SK-N-DZ (cell line): ENCODE measurements around the gene ZNF584. TPM values are rescaled to one million over a fixed set of nuclear protein-coding genes. Genes with fewer than 3 reads are reported as not detected.
"Not testable (repeated sequence)": the region's sequence is repeated elsewhere in the genome, so short reads cannot be mapped to it uniquely, and the experiment has no call there.

Experiments
- DNase-seq: peaks from one replicate; pipeline ENCODE4 v3.0.0-alpha.2; 2015; ENCODE audit warnings: low spot score
- polyA plus RNA-seq, 2 experiments: library from polyadenylated mRNA; depleted of rRNA; stranded (reverse); fragments of >200 nt; gene quantifications; 2 replicates each; pipeline ENCODE4 v1.2.3, GENCODE V29; 2014

ZNF584 gene
- 3.6 and 7.2 TPM in 2 replicates for polyA plus RNA-seq (2014; cell fraction: cytosol; rRNA removed)
- 1.8 and 9.7 TPM in 2 replicates for polyA plus RNA-seq (2014; cell fraction: nucleus; rRNA removed)

- peak; percentile 89 for DNase-seq
These were observed at the start of gene ZNF584 for GRCh38 chr19:58408152-58409009. Gene ZNF584 (plus strand): TSS chr19:58408649. CDS start chr19:58409148, 499 bp downstream.

- peak; percentile 50 for DNase-seq
These were observed 46.6 kb upstream of the ZNF584 start for GRCh38 chr19:58361900-58362271.

- peak; percentile 92 for DNase-seq
These were observed 46.0 kb upstream of the ZNF584 start, which contains the start of gene ZNF497 for GRCh38 chr19:58362272-58362994. Gene ZNF497 (minus strand): TSS chr19:58362751. CDS start chr19:58357635, 5,116 bp downstream.

GRCh38 chr19:58364146-58364545 lies 44.3 kb upstream of the ZNF584 start:
- DNase-seq: no peak

GRCh38 chr19:58366585-58367430 lies 41.6 kb upstream of the ZNF584 start:
- DNase-seq: no peak

GRCh38 chr19:58367698-58368454 lies 40.6 kb upstream of the ZNF584 start:
- DNase-seq: no peak

GRCh38 chr19:58368561-58369360 lies 39.7 kb upstream of the ZNF584 start:
- no peak for DNase-seq

GRCh38 chr19:58372311-58373133 lies 35.9 kb upstream of the ZNF584 start:
- DNase-seq: no peak

GRCh38 chr19:58374200-58374599 lies 34.2 kb upstream of the ZNF584 start:
- DNase-seq: no peak

- DNase-seq: not testable (repeated sequence)
These were observed 31.7 kb upstream of the ZNF584 start for GRCh38 chr19:58376724-58377123.

- no peak for DNase-seq
These were observed 29.2 kb upstream of the ZNF584 start for GRCh38 chr19:58379246-58379645.

GRCh38 chr19:58380037-58380661 lies 28.3 kb upstream of the ZNF584 start:
- no peak for DNase-seq

- DNase-seq: peak; percentile 99
These were observed 27.6 kb upstream of the ZNF584 start, which contains the start of gene ZNF837 for GRCh38 chr19:58380662-58381459. Gene ZNF837 (minus strand): TSS chr19:58381030. CDS start chr19:58369332, 11,698 bp downstream.

GRCh38 chr19:58381460-58382212 lies 26.8 kb upstream of the ZNF584 start:
- DNase-seq: no peak

- no peak for DNase-seq
These were observed 25.3 kb upstream of the ZNF584 start for GRCh38 chr19:58382997-58383603.

- no peak for DNase-seq
These were observed 23.0 kb upstream of the ZNF584 start for GRCh38 chr19:58385313-58385890.
